SK-MEL-5 (cell line): ENCODE results near the gene UBASH3A. TPM values are rescaled to one million over a fixed set of nuclear protein-coding genes. Genes with fewer than 3 reads are reported as not detected.
"Not testable (repeated sequence)": the region's sequence is repeated elsewhere in the genome, so short reads cannot be mapped to it uniquely, and the experiment has no call there.

Source experiments
- DNase-seq: peaks from one replicate; pipeline ENCODE4 v3.0.0-alpha.2; 2016; ENCODE audit warnings: low read depth, low spot score
- in situ Hi-C: cut with HindIII; loops from 2 replicates; pipeline ENCODE4 v1.10.0; 2016; ENCODE audit warnings: low sequenced_read_pairs, high pct_unique_total_duplicates, low pct_unique_long_range_greater_than_20kb
- total RNA-seq: library from RNA; depleted of rRNA; stranded (reverse); fragments of >200 nt; shearing (Covaris generic); gene quantifications from 2 replicates; pipeline ENCODE4 v1.2.3, GENCODE V29; 2014

The UBASH3A gene
- total RNA-seq, 1 experiment from 2014 or later = not detected

- no peak for DNase-seq
- in situ Hi-C loops = no loop called here
Observed at GRCh38 chr21:42465008-42465802, 61.5 kb downstream of the UBASH3A start.

GRCh38 chr21:42465803-42466127 is 62.1 kb downstream of the UBASH3A start:
- in situ Hi-C loops = no loop called here
- no peak for DNase-seq

- no peak for DNase-seq
- in situ Hi-C loops = no loop called here
Observed at GRCh38 chr21:42466700-42467099, 63.0 kb downstream of the UBASH3A start.

- in situ Hi-C loops = no loop called here
- peak; percentile 60 for DNase-seq
Observed at GRCh38 chr21:42467140-42467983, 63.7 kb downstream of the UBASH3A start.

- in situ Hi-C loops = no loop called here
- no peak for DNase-seq
Observed at GRCh38 chr21:42468491-42469131, 64.9 kb downstream of the UBASH3A start.

- no peak for DNase-seq
- in situ Hi-C loops = no loop called here
Observed at GRCh38 chr21:42469272-42469671, 65.6 kb downstream of the UBASH3A start.

GRCh38 chr21:42469726-42470125 is 66.0 kb downstream of the UBASH3A start:
- in situ Hi-C loops, DNase-seq: not testable (repeated sequence)

GRCh38 chr21:42471206-42471605 is 67.5 kb downstream of the UBASH3A start:
- in situ Hi-C loops = no loop called here
- DNase-seq = no peak

GRCh38 chr21:42471716-42472330 is 68.1 kb downstream of the UBASH3A start:
- in situ Hi-C loops = no loop called here
- no peak for DNase-seq

- no peak for DNase-seq
- in situ Hi-C loops = no loop called here
Observed at GRCh38 chr21:42472521-42472920, 68.8 kb downstream of the UBASH3A start.

- in situ Hi-C loops = no loop called here
- no peak for DNase-seq
Observed at GRCh38 chr21:42473498-42474042, 69.9 kb downstream of the UBASH3A start.

GRCh38 chr21:42474043-42474831 is 70.5 kb downstream of the UBASH3A start:
- DNase-seq = no peak
- in situ Hi-C loops = no loop called here

GRCh38 chr21:42475036-42475435 is 71.3 kb downstream of the UBASH3A start:
- no peak for DNase-seq
- in situ Hi-C loops = no loop called here

- DNase-seq = no peak
- in situ Hi-C loops = no loop called here
Observed at GRCh38 chr21:42475526-42476387, 72.1 kb downstream of the UBASH3A start.

- in situ Hi-C loops = no loop called here
- no peak for DNase-seq
Observed at GRCh38 chr21:42476388-42477331, 73.0 kb downstream of the UBASH3A start.
